Fibroblast of skin of right biceps (primary cell): ENCODE results near the gene CYFIP1.
A peak's percentile ranks its signal among the peaks of the same experiment; 100 is the strongest.

Experiments
- DNase-seq: peaks from one replicate; pipeline ENCODE4 v3.0.0-alpha.2; 2013

CYFIP1 gene

DNA sequence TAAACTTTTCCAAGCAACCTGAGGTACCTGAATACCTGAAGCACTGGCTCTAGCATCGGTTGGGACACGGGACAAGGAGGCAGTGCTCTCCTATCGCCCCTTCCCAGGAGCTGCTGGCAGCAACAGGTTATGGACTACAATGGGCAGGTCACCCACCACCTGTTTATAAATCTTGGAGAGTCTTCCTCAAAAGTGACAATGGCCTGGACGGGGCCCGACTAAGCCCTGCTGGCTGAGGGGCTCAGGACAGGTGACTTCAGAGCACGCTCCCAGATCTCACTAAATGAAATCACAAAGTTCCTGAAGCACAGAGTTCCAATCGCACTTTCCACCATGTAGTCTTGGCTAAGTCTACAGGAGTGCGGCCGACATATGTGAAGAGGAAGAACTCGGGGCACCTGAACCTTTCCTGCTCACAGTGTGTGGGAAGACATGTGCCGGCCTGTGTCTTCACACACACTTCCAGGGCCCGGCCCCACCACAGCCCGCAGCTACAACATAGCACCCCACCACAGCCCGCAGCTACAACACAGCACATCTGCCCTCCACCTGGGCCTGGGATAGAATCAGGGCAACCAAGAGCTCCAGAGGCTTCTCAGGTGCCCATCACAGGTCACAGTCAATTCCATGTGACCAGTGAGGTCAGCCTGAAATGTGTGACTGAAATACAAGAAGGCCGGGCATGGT lies 12.9 kb downstream of the CYFIP1 start:
- DNase-seq = no peak

GRCh38 chr15:22966321-22967083 lies 13.7 kb downstream of the CYFIP1 start:
- DNase-seq = no peak

DNA sequence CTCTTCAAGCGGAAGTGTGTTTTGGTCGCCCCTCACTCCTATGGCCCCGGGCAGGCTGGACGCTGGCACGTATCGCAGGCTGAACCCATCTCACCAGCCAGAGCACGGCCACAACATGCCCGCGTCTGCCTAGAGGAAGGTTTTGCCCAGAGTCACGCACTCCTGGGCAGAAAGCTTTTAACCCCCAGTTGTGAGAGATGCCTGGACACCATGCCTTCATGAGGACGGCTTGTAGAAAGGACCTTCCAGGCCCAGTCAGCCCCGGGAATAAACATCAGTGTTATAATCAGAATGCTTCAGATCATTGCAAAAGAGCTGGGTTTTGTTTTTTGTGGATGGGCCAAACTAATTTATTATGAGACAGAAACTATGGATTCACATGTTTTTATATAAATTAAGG lies 16.5 kb downstream of the CYFIP1 start:
- DNase-seq = no peak

DNA sequence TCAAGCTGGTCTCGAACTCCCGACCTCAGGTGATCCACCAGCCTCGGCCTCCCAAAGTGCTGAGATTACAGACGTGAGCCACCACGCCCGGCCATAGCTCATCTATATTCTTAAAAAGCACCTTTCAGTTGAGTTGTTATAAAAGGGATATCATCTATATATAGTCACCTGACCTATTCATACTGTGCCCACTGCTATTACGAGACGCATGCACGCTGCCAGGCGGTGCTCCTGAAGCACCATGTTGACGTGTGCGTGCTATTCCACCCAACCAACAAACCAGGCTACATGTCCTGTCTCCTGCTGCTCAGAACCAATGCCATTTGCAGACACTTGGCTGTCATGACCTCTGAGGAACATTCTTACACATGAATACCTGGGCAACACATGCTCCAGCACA lies 17.6 kb downstream of the CYFIP1 start:
- no peak for DNase-seq

GRCh38 chr15:22961762-22962161 lies 18.4 kb downstream of the CYFIP1 start:
- peak; percentile 37 for DNase-seq

DNA sequence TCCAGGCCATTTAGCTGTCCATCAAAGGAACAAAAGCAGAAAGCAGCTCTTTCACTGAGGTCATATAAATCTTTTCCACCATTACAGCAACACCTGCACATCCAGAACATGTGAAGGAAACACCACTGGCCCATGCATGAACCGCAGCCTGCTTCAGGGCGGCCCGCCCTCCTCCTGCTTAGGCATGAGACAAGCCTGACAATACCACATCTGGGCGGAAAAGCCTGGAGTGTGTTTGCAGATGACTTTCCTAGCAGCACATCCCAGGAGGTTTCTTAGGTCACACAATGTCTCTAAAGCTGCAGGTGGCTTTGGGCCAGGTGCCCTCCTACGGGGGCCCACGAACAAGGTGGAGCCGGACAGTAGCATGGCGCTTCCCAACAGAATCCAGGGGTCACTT lies 19.6 kb downstream of the CYFIP1 start:
- DNase-seq = no peak

GRCh38 chr15:22960126-22960525 lies 20.0 kb downstream of the CYFIP1 start:
- no peak for DNase-seq

DNA sequence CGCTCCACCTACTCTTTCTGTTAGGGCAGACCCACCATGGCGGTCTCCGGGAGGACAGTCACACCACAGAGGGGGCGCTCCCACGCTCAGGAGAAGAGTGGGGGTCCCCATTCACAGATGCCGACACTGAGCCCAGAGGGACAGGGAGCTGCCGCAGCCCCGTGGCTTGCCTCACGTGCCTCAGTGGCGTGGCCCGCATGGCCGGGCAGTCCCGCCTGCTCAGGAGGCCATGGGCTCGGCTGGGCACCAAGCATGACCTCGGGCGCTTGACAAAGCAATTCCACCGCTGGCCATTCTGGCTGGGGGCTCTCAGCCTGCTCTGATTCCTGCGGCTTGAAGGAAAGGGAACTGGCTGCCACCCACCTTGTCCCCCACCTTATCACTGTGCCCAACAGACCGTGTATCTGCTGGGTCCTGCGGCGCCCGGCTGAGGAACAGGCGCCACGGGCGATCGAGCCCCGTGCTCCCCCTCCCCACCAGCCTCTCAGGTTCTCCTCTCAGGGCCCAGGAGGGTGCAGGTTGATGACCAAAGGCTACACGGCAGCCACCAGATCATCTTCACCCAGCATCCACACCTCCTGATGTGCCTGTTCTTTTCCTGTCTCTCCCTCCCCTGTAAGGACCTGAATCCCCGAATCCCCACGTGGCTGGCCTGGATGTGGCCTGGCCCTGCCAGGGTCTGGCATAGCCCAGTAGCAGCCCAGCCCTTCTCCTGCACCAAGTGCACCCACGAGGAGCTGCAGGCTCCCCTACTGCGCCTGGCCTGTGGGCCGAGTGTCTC lies 20.7 kb downstream of the CYFIP1 start:
- no peak for DNase-seq

DNA sequence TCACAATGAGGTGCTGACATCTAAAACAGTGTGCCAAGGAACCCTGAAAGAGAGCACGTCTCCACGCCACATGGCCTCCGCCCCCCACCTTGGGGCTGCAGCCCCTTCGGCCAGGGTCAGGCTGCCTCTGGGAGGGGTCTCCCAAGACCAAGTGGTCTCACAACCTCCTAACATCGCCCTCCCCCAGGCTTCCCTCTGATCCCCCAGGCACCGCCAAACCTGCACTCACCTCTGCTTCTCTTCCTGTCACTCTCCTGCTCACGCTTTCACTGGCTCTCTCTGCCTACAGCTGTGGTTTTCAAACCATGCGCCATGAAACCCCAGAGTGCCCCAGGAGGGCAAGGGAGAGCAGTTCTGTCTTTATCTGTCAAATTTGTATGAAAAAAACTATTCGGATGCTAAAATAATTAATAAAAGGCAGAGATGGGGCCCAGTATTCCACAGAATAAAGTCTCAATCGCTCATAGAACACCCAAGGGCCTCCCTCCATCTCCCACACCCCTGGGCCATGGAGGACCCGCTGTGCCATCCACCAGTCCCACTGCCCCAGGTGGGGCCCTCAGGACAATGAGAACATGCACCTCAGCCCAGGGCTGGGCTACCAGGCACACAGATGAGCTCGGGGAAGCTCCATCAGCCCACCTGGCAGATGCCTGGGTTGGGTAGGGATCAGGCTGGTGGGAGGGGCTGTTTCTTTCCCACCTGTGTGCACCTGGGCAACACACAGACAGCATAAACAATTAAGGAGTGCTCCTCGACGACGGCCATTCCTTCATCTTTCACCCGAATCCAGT lies 21.5 kb downstream of the CYFIP1 start:
- no peak for DNase-seq

DNA sequence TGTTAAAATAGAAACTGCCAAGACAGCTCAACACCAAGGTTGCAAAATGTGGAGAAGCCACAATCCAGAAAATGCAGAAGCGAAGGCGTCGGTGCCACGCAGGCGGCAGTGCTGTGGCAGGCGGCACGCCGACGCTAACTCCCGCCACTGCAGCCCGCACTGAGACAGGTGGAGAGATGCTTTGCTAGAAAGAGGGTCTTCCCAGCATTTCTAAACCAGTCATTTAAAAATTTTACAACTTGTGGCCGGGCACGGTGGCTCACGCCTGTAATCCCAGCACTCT lies 23.2 kb downstream of the CYFIP1 start:
- no peak for DNase-seq

- no peak for DNase-seq
Measured at GRCh38 chr15:22956257-22956977, 23.8 kb downstream of the CYFIP1 start.

GRCh38 chr15:22955544-22956119 lies 24.5 kb downstream of the CYFIP1 start:
- DNase-seq = no peak

DNA sequence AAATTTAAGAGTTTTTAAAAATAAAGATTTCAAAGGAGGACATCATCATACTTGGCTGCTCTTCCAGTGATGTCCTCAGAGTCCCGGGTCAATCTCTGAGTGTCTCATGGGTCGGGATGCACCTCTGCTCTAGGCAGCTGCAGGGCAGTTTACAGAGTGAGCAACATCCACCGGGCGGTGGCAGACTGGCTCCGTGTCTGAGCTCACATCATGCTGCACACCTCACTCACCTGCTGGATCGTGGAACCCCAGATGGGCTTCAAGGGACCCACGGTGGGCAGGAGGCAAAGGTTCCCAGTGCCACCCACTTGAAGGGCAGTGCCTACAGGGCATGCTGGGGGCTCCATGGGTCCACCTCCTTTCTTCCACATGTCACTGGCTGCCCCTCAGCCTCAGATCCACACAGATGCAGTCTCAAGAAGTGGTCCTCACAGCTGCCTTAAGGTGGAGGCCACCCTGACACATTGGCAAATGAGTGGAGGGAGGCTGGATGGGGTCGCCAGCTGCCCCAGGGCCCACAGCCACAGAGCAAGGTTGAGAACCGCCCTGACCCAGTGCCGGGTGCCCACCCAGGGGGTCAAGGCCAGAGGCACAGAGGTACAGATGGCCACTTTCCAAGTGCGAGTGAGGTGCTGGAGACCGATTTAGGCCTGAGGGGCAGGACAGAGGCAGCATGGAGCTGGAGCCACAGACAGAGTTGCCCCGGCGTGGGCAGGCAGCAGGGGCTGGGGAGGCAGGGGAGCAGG lies 25.2 kb downstream of the CYFIP1 start:
- DNase-seq = no peak

DNA sequence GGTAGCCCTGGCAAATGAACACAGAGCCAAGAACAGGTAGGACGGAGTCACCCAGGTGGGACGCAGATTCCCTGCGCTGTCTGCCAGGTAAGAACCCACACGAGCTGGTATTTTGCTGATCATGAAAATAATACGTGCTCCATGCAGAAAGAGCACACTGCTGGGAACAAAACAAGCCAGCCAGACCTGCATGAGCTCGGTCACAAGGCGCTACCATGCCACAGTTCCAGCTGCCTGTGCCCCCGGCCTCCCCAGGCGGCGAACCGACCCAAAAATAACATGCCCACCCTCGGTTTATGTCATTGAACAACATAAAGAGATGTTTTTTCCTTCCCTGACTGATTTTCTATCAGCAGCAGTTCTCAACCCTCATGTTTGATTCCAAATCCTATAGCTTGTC lies 25.8 kb downstream of the CYFIP1 start:
- DNase-seq = no peak

GRCh38 chr15:22952796-22953579 lies 27.2 kb downstream of the CYFIP1 start:
- DNase-seq = no peak

- DNase-seq = no peak
Measured at GRCh38 chr15:22951381-22952280, 28.5 kb downstream of the CYFIP1 start.

- no peak for DNase-seq
Measured at GRCh38 chr15:22951031-22951380, 29.2 kb downstream of the CYFIP1 start.

- DNase-seq = no peak
Measured at GRCh38 chr15:22950256-22950990, 29.7 kb downstream of the CYFIP1 start.

GRCh38 chr15:22949074-22949547 lies 31.1 kb downstream of the CYFIP1 start:
- peak; percentile 64 for DNase-seq
